ENCODE data around the gene VSTM2L. TPM values are rescaled to one million over a fixed set of nuclear protein-coding genes. Genes with fewer than 3 reads are reported as not detected.

Gene VSTM2L
- total and polyA plus RNA-seq, 2 of the 4 experiments (the other 2 are of a cell fraction): 0.18 to 0.19 TPM

- no peak for TF ChIP-seq RAD21 (IDR thresholded peaks at IDR 0.05; ENCODE audit: low read length)
- no peak for TF ChIP-seq MAZ (IDR thresholded peaks at IDR 0.05; ENCODE audit: borderline replicate concordance, low read depth, low read length)
- no peak for TF ChIP-seq USF2 (IDR thresholded peaks at IDR 0.05; ENCODE audit: low read depth, low read length)
- no peak for TF ChIP-seq MXI1 (IDR thresholded peaks at IDR 0.05; ENCODE audit: borderline replicate concordance, low read depth, low read length)
- TF ChIP-seq RFX5 (IDR thresholded peaks at IDR 0.05; ENCODE audit: low read depth, low read length): no peak
- no peak for TF ChIP-seq FOS (IDR thresholded peaks at IDR 0.05; ENCODE audit: low read depth, low read length)
- no peak for TF ChIP-seq SMC3 (IDR thresholded peaks at IDR 0.05; ENCODE audit: low read depth, low read length)
- no peak for TF ChIP-seq CEBPB (IDR thresholded peaks at IDR 0.05; ENCODE audit: low read depth, low read length)
- no peak for TF ChIP-seq CHD1 (IDR thresholded peaks at IDR 0.05; ENCODE audit: low read depth, low read length)
- no peak for TF ChIP-seq POLR2A (IDR thresholded peaks at IDR 0.05; ENCODE audit: low read depth, low read length)
- TF ChIP-seq BHLHE40 (IDR thresholded peaks at IDR 0.05; ENCODE audit: low read depth, low read length): no peak
- TF ChIP-seq RCOR1 (IDR thresholded peaks at IDR 0.05; ENCODE audit: insufficient replicate concordance, low read length): no peak
- no peak for TF ChIP-seq MAFK (IDR thresholded peaks at IDR 0.05; ENCODE audit: low read depth, low read length)
- TF ChIP-seq ELK1 (IDR thresholded peaks at IDR 0.05; ENCODE audit: borderline replicate concordance, low read depth, low read length): no peak
- no peak for TF ChIP-seq NFE2L2 (IDR thresholded peaks at IDR 0.05; ENCODE audit: low read depth, low read length)
- no peak for TF ChIP-seq CTCF (conservative IDR thresholded peaks at IDR 0.05; ENCODE audit: low read depth, low read length)
- Histone ChIP-seq H2BK120ac (ENCODE audit: low read depth, low read length) (no peak overlapping the region), H2AK5ac (ENCODE audit: low read depth, low read length) (no peak overlapping the region), H2BK5ac (ENCODE audit: low read depth, low read length, poor library complexity, severe bottlenecking) (no peak overlapping the region), H3K23ac (ENCODE audit: low read depth, low read length) (no peak overlapping the region), H2AK9ac (replicated peaks; ENCODE audit: low read depth, low read length, poor library complexity) (no peak overlapping the region), H3K56ac (ENCODE audit: extremely low read depth, insufficient read depth, low read length) (no peak overlapping the region), H2AFZ (replicated peaks; ENCODE audit: low read length, poor library complexity) (no peak overlapping the region), H4K5ac (ENCODE audit: low read depth, low read length) (no peak overlapping the region), H3K9me1 (ENCODE audit: insufficient read depth, low read length) (0 out of 2 replicates have a peak, but pooled peaks cover 3% of the 10 kb centered on the region), H2BK15ac (ENCODE audit: low read depth, low read length) (no peak overlapping the region), H3K4me2 (ENCODE audit: low read depth, low read length) (no peak overlapping the region), H4K20me1 (ENCODE audit: insufficient read depth, low read length) (no peaks in the 10 kb centered on the region; the same call in 1 of the 2 replicates), H4K8ac (ENCODE audit: low read depth in 2 of 2, low read length in 2 of 2) (no peak overlapping the region), H3K18ac (ENCODE audit: low read depth, low read length) (no peak overlapping the region), H3K9ac (ENCODE audit: low read depth, low read length) (no peak overlapping the region), H2BK20ac (ENCODE audit: low read depth, low read length) (no peak overlapping the region), H4K91ac (ENCODE audit: insufficient read depth, low read depth, low read length) (no peak overlapping the region), H3K27ac (ENCODE audit: insufficient read depth, low read length) (no peak overlapping the region), H3K9me3 (ENCODE audit: control insufficient read depth, insufficient read depth, low read length) (no peaks in the 10 kb centered on the region), H3K36me3 (ENCODE audit: control insufficient read depth, insufficient read depth, low read length) (no peaks in the 10 kb centered on the region), H3K79me1 (ENCODE audit: low read depth in 1 of 2, low read length in 2 of 2) (no peaks in the 10 kb centered on the region), H3K4ac (ENCODE audit: low read depth, low read length) (no peak overlapping the region), H3K14ac (replicated peaks; ENCODE audit: low read depth, low read length) (no peak overlapping the region), H3K4me3 (ENCODE audit: insufficient read depth, low read depth, low read length) (no peak overlapping the region), H3K4me1 (ENCODE audit: control insufficient read depth, insufficient read depth, low read length) (no peaks in the 10 kb centered on the region), H3K27me3 (ENCODE audit: control insufficient read depth, insufficient read depth, low read length) (peaks cover 35% of the 10 kb centered on the region)
- dilution Hi-C loops (cut with HindIII; ENCODE audit: low sequenced_read_pairs, unreplicated experiment) (no loop called here), intact Hi-C loops (cut with micrococcal nuclease) (no loop called here), in situ Hi-C loops (cut with MboI; ENCODE audit: low sequenced_read_pairs) (no loop called here)
- no CpG with 5 or more reads among the region's 5 CpGs for WGBS, 2 experiments (ENCODE audit: extremely low coverage in 2 of 2, insufficient read length in 1 of 2)
- BruUV-seq (replicated peaks): no TSS peak
- ChIA-PET POLR2A (ENCODE audit: unreplicated experiment) (no interaction called here), CTCF (interaction anchor here (0.6 kb wide), 1 partner anchor 699 kb away, joined by 4 read pairs; no protein-coding TSS in a partner anchor)
- ATAC-seq (ENCODE audit: low read depth): no peak
- no peak for DNase-seq
Observed at GRCh38 chr20:37893566-37894241, 9.2 kb upstream of the VSTM2L start.
